K562 (cell line): ENCODE data around the gene ACOT7. TPM values are rescaled to one million over a fixed set of nuclear protein-coding genes. Genes with fewer than 3 reads are reported as not detected.

Source experiments
- ATAC-seq: fragments of 200-7000 bp; cut with Tn5 transposase; 3 replicates; pipeline ENCODE4 v1.9.1; 2020; ENCODE audit warnings: moderate library complexity
- BruUV-seq: library from RNA; stranded (reverse); fragments of 400-500 nt; replicated peaks from 2 replicates; lab custom pipeline; 2021; lab: Mats Ljungman, UMichigan
- CTCF ChIA-PET: fragments of 300-600 bp; formaldehyde crosslinking; extraction: SDS; loops from one replicate; lab custom pipeline; 2021; ENCODE audit warnings: low intra/inter-chr PET ratio; lab: Yijun Ruan, JAX
- POLR2A ChIA-PET: fragments of 300-600, 350-650 bp; sonication (Branson Sonifier 250); formaldehyde crosslinking; extraction: SDS; loops from one replicate; lab custom pipeline; 2021; ENCODE audit warnings: antibody characterized with exemption, inconsistent platforms; lab: Yijun Ruan, JAX
- DNase-seq, 4 experiments: peaks; one replicate each; pipeline versions ENCODE4 v3.0.0 to v3.0.0-alpha.2; 2011 to 2018; ENCODE audit warnings: low spot score in 3 of 4, mixed read lengths in 3 of 4; ENCODE audit errors: extremely low read depth in 1 of 4
- FAIRE-seq: peaks from 2 replicates; lab custom pipeline; 2011; peaks lifted over from hg19 to GRCh38; lab: Jason Lieb, UNC
- H2AFZ ChIP-seq: 2 replicates; pipeline ENCODE4 v1.6.0; 2011; ENCODE audit warnings: low read depth, low read length, control low read depth, inconsistent platforms
- H3K27ac ChIP-seq: fragments of 200-600 bp; 3 replicates; pipeline ENCODE4 v1.8.0; 2011; ENCODE audit warnings: low read depth, mild to moderate bottlenecking, control low read depth, inconsistent platforms, low read length, moderate library complexity, mixed read lengths; ENCODE audit errors: extremely low read depth
- H3K27me3 ChIP-seq, 2 experiments: fragments of 300-600 bp in 1 of 2; 2 replicates in 1 of 2; 3 replicates in 1 of 2; pipeline versions ENCODE4 v1.6.0 to v1.8.0; 2011; ENCODE audit warnings: inconsistent platforms in 2 of 2, low read length in 2 of 2, mild to moderate bottlenecking in 1 of 2, mixed read lengths in 1 of 2, moderate library complexity in 1 of 2; ENCODE audit not compliant: control insufficient read depth in 2 of 2, insufficient read depth in 2 of 2
- H3K36me3 ChIP-seq: fragments of 300-600 bp; 3 replicates; pipeline ENCODE4 v1.8.0; 2011; ENCODE audit warnings: mild to moderate bottlenecking, low read length, inconsistent platforms; ENCODE audit not compliant: control insufficient read depth, insufficient read depth
- H3K4me1 ChIP-seq, 2 experiments: fragments of 200-600 bp in 1 of 2; replicated peaks in 1 of 2; 2 replicates in 1 of 2; 3 replicates in 1 of 2; pipeline versions ENCODE4 v1.5.1 to v1.8.0; 2011; ENCODE audit warnings: inconsistent platforms in 2 of 2, low read length in 2 of 2, mild to moderate bottlenecking in 1 of 2, mixed read lengths in 1 of 2, moderate library complexity in 1 of 2; ENCODE audit not compliant: control insufficient read depth in 2 of 2, insufficient read depth in 2 of 2
- H3K4me2 ChIP-seq: 2 replicates; pipeline ENCODE4 v1.6.1; 2011; ENCODE audit warnings: low read length, control low read depth, inconsistent platforms, mixed read lengths; ENCODE audit not compliant: insufficient read depth
- H3K4me3 ChIP-seq: fragments of 200-600 bp; sonication (generic), shearing (Covaris generic); 2 replicates; pipeline ENCODE4 v1.5.1; 2016; ENCODE audit warnings: control low read depth, inconsistent platforms
- H3K79me2 ChIP-seq: fragments of 200-600 bp; 3 replicates; pipeline ENCODE4 v1.8.0; 2011; ENCODE audit warnings: low read length, inconsistent platforms; ENCODE audit not compliant: control insufficient read depth, insufficient read depth
- H3K9ac ChIP-seq, 2 experiments: 2 replicates each; pipeline versions ENCODE4 v1.6.0 to v1.6.1; 2011; ENCODE audit warnings: low read depth in 2 of 2, low read length in 2 of 2, control low read depth in 1 of 2, inconsistent platforms in 1 of 2, mild to moderate bottlenecking in 1 of 2, mixed read lengths in 1 of 2; ENCODE audit not compliant: insufficient read depth in 1 of 2
- H3K9me1 ChIP-seq: one replicate; pipeline ENCODE4 v1.6.0; 2011; ENCODE audit warnings: inconsistent platforms, mild to moderate bottlenecking, low read length, moderate library complexity; ENCODE audit not compliant: control insufficient read depth, insufficient read depth
- H3K9me3 ChIP-seq: replicated peaks from 2 replicates; pipeline ENCODE4 v1.5.1; 2011; ENCODE audit warnings: low read depth, low read length, inconsistent platforms; ENCODE audit not compliant: control insufficient read depth, insufficient read depth
- H4K20me1 ChIP-seq: replicated peaks from 2 replicates; pipeline ENCODE4 v1.6.1; 2011; ENCODE audit warnings: low read length, inconsistent platforms, mixed read lengths; ENCODE audit not compliant: control insufficient read depth, insufficient read depth
- CHD4 ChIP-seq: fragments of 200-600 bp; sonication (generic); IDR thresholded peaks from 3 replicates; pipeline ENCODE4 v1.6.1; 2012; ENCODE audit warnings: low read depth, mild to moderate bottlenecking, mixed read lengths, low read length, inconsistent platforms; ENCODE audit not compliant: insufficient read depth, insufficient replicate concordance, poor library complexity, severe bottlenecking
- SMAD1 ChIP-seq: fragments of 150-350 bp; IDR thresholded peaks from 2 replicates; pipeline ENCODE4 v1.6.1; 2014; ENCODE audit warnings: low read length, low read depth; ENCODE audit not compliant: partially characterized antibody
- ZC3H4 ChIP-seq: sonication (generic); formaldehyde crosslinking; IDR thresholded peaks from 2 replicates; pipeline ENCODE4 v1.9.0; 2021; ENCODE audit warnings: missing genetic modification reagents, borderline replicate concordance
- ZNF740 ChIP-seq, 3 experiments: fragments of 200-800 bp in 1 of 3; sonication (Bioruptor generic) in 1 of 3; sonication (generic) in 1 of 3; formaldehyde crosslinking in 1 of 3; IDR thresholded peaks; 2 replicates each; pipeline versions ENCODE4 v1.6.1 to v1.8.0; 2016 to 2022; ENCODE audit warnings: mild to moderate bottlenecking in 2 of 3, missing compliant biosample characterization in 2 of 3, missing genetic modification characterization in 2 of 3, missing genetic modification reagents in 1 of 3
- WGBS: fragments of 100-300 bp; shearing (Covaris generic); methylation state at CpG from one replicate; pipeline ENCODE4 v1.1.6; 2016; ENCODE audit warnings: low coverage, mixed read lengths; ENCODE audit not compliant: insufficient coverage; ENCODE audit errors: missing lambda C conversion rate; 5-methylcytosine and 5-hydroxymethylcytosine counted together
- in situ Hi-C: fragments of 300-500 bp; cut with MboI; formaldehyde crosslinking; loops from 4 replicates; pipeline ENCODE4 v1.15.0; 2018; ENCODE audit warnings: inconsistent platforms, mixed read lengths
- intact Hi-C: fragments of 100-400 bp; cut with micrococcal nuclease; formaldehyde crosslinking; loops from 2 replicates; pipeline ENCODE4 v1.14.2; 2022
- polyA plus RNA-seq, 8 experiments: library from polyadenylated mRNA; depleted of rRNA in 4 of 8; stranded (reverse) in 5 of 8; unstranded in 3 of 8; fragments of >200 nt; fragmentation: Nextera tagmentation in 2 of 8; fragmentation: Illumina TruSeq in 1 of 8; extraction: Ambion mirVana in 2 of 8; extraction: Trizol in 1 of 8; gene quantifications; 2 replicates each; pipeline versions ENCODE4 v1.2.1 to v1.2.3, GENCODE V29; 2011 to 2014; ENCODE audit warnings: inconsistent platforms in 1 of 8, missing spikeins in 1 of 8
- total RNA-seq, 7 experiments: library from RNA; depleted of rRNA in 6 of 7; stranded (reverse); fragments of >200 nt in 6 of 7; fragmentation: Illumina TruSeq in 2 of 7; extraction: Trizol in 2 of 7; gene quantifications; 2 replicates each; pipeline versions ENCODE4 v1.2.1 to v1.2.3, GENCODE V29; 2011 to 2021; ENCODE audit warnings: low replicate concordance in 1 of 7
- TF ChIP-seq, protein P1 (sequence below): fragments of 250-450 bp; sonication (Bioruptor Pico); IDR thresholded peaks from 2 replicates; pipeline ENCODE4 v1.5.0; 2021; ENCODE audit warnings: mild to moderate bottlenecking, borderline replicate concordance

The ACOT7 gene
- total and polyA plus RNA-seq, 9 of the 15 experiments (the other 6 are each of a cell fraction or from before 2014, with no cell fraction given), result 7.0 to 92.6 (median 37.2) TPM

GRCh38 chr1:6354659-6355317 is 38.8 kb downstream of the ACOT7 start:
- POLR2A ChIA-PET, result interaction anchor here (0.6 to 1.4 kb wide), 5 partner anchors 39 to 148 kb away, joined by 3 to 4 read pairs (median 3); no protein-coding TSS in a partner anchor
- in situ Hi-C loops, result no loop called here

More at GRCh38 chr1:6354659-6355317, 38.8 kb downstream of the ACOT7 start:
- Histone ChIP-seq H3K4me2 (no peak overlapping the region), H3K27ac (no peak overlapping the region), H3K36me3 (no peaks in the 10 kb centered on the region), H3K4me3 (no peak overlapping the region), H3K4me1 (peaks cover 16 to 69% of the 10 kb centered on the region in 2 experiments), H3K9me1 (no peaks in the 10 kb centered on the region), H4K20me1 (peaks cover 14% of the 10 kb centered on the region; the same call in 1 of the 2 replicates), H3K79me2 (peaks cover 4% of the 10 kb centered on the region; the same call in 1 of the 3 replicates), H3K9ac (0 out of 4 replicates have a peak overlapping the region, but pooled peaks of 1 of the 2 experiments have one; percentile 19), H2AFZ (no peak overlapping the region), H3K27me3 (no peaks in the 10 kb centered on the region), H3K9me3 (no peaks in the 10 kb centered on the region)
- BruUV-seq, result no TSS peak
- no peak for DNase-seq
- CTCF ChIA-PET, result no interaction called here
- intact Hi-C loops, result no loop called here
- FAIRE-seq, result no peak
- no peak for ATAC-seq
- WGBS, result 79% methylated on average over 12 of the region's 12 CpGs
- TF ChIP-seq, protein P1, sequence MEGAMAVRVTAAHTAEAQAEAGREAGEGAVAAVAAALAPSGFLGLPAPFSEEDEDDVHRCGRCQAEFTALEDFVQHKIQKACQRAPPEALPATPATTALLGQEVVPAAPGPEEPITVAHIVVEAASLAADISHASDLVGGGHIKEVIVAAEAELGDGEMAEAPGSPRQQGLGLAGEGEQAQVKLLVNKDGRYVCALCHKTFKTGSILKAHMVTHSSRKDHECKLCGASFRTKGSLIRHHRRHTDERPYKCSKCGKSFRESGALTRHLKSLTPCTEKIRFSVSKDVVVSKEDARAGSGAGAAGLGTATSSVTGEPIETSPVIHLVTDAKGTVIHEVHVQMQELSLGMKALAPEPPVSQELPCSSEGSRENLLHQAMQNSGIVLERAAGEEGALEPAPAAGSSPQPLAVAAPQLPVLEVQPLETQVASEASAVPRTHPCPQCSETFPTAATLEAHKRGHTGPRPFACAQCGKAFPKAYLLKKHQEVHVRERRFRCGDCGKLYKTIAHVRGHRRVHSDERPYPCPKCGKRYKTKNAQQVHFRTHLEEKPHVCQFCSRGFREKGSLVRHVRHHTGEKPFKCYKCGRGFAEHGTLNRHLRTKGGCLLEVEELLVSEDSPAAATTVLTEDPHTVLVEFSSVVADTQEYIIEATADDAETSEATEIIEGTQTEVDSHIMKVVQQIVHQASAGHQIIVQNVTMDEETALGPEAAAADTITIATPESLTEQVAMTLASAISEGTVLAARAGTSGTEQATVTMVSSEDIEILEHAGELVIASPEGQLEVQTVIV (CRISPR knock-in tag), result no peak
- TF ChIP-seq ZC3H4 (0 out of 2 replicates have a peak, but pooled peaks have one; percentile 56), ZNF740 (CRISPR knock-in tag; IDR thresholded peaks at IDR 0.05) (peak; percentile 48; the same call in 1 of the 2 replicates), ZNF740 (tag; IDR thresholded peaks at IDR 0.05) (peak in 1 of 2 experiments; percentile 49; a peak in 2 of 4 replicates), CHD4 (no peak), SMAD1 (no peak)
- TF ChIP-seq, all 486 proteins: peak for 2
